Stomach (tissue), 9 donors: Measurements from ENCODE around the gene TBX6. TPM values are rescaled to one million over a fixed set of nuclear protein-coding genes. Genes with fewer than 3 reads are reported as not detected.

ENCODE experiments used
- DNase-seq, 2 donors: peaks; one replicate each; pipeline versions ENCODE4 v3.0.0 to v3.0.0-alpha.2; 2013 to 2019
- H3K27ac ChIP-seq, 5 donors: fragments of 200-600 bp in 4 of 5; sonication (generic) in 4 of 5; one replicate each; pipeline ENCODE4 v1.5.1; 2013 to 2019; ENCODE audit warnings: mild to moderate bottlenecking in 1 of 5, moderate library complexity in 1 of 5
- H3K27me3 ChIP-seq, 3 donors: fragments of 200-600 bp; sonication (generic); one replicate each; pipeline ENCODE4 v1.5.1; 2017 to 2019; ENCODE audit warnings: mixed run types in 1 of 3
- H3K36me3 ChIP-seq, 4 donors: fragments of 200-600 bp; sonication (generic); 1 replicate in 3 of 4; 2 replicates in 1 of 4; pipeline ENCODE4 v1.5.1; 2016 to 2019
- H3K4me1 ChIP-seq, 4 donors: fragments of 200-600 bp; sonication (generic); one replicate each; pipeline ENCODE4 v1.5.1; 2016 to 2019
- H3K4me3 ChIP-seq, 4 donors: fragments of 200-600 bp; sonication (generic) in 3 of 4; one replicate each; pipeline ENCODE4 v1.5.1; 2016 to 2019; ENCODE audit warnings: mild to moderate bottlenecking in 1 of 4
- H3K9me3 ChIP-seq, 4 donors: fragments of 200-600 bp; sonication (generic); one replicate each; pipeline ENCODE4 v1.5.1; 2016 to 2019
- EP300 ChIP-seq: sonication (generic); formaldehyde crosslinking; IDR thresholded peaks from one replicate; pipeline ENCODE4 v1.6.1; 2017; ENCODE audit warnings: antibody characterized with exemption
- POLR2A ChIP-seq, 4 donors: fragments of 450-650 bp; IDR thresholded peaks; one replicate each; pipeline ENCODE4 v1.6.1; 2016; ENCODE audit warnings: antibody characterized with exemption in 4 of 4, control low read depth in 2 of 4, mild to moderate bottlenecking in 1 of 4, moderate library complexity in 1 of 4
- POLR2AphosphoS5 ChIP-seq, 3 donors: sonication (generic); formaldehyde crosslinking; IDR thresholded peaks; one replicate each; pipeline ENCODE4 v1.6.1; 2016; ENCODE audit warnings: antibody characterized with exemption in 3 of 3
- whole genome bisulfite sequencing, 5 donors: extraction: QIAGEN DNeasy Blood & Tissue Kit in 3 of 5; methylation state at CpG; one replicate each; pipeline versions ENCODE4 v1.1.5 to v1.1.7; 2013 to 2018; 5-methylcytosine and 5-hydroxymethylcytosine counted together
- intact Hi-C: fragments of 100-400 bp; cut with DNase I; formaldehyde crosslinking; loops from one replicate; pipeline ENCODE4 v1.15.1; 2023; ENCODE audit warnings: low total_unique reads
- polyA plus RNA-seq, 3 donors: library from polyadenylated mRNA; stranded (reverse); fragments of 200-250 nt; gene quantifications; one replicate each; pipeline ENCODE4 v1.2.3, GENCODE V29; 2013
- total RNA-seq, 5 donors: library from RNA; depleted of rRNA; stranded (reverse); fragments of >200 nt; gene quantifications; one replicate each; pipeline versions ENCODE4 v1.1.0 to v1.2.3, GENCODE V29; 2014 to 2016
- TF ChIP-seq, protein P1 (sequence below), 7 experiments: fragments of 450-650 bp in 4 of 7; fragments of 200-600 bp in 3 of 7; sonication (generic) in 3 of 7; IDR thresholded peaks; one replicate each; pipeline ENCODE4 v1.5.1; 2016 to 2019; ENCODE audit warnings: antibody characterized with exemption in 7 of 7, control low read depth in 2 of 7, mild to moderate bottlenecking in 1 of 7
- donor health status: healthy with polysubstance abuse.
- donor health status: Bipolar disorder and iron deficiency.
- donor health status: healthy.

TBX6 gene
- total and polyA plus RNA-seq, 8 donors, result 1.1 to 25.0 (median 2.5) TPM; not detected in 3

DNA sequence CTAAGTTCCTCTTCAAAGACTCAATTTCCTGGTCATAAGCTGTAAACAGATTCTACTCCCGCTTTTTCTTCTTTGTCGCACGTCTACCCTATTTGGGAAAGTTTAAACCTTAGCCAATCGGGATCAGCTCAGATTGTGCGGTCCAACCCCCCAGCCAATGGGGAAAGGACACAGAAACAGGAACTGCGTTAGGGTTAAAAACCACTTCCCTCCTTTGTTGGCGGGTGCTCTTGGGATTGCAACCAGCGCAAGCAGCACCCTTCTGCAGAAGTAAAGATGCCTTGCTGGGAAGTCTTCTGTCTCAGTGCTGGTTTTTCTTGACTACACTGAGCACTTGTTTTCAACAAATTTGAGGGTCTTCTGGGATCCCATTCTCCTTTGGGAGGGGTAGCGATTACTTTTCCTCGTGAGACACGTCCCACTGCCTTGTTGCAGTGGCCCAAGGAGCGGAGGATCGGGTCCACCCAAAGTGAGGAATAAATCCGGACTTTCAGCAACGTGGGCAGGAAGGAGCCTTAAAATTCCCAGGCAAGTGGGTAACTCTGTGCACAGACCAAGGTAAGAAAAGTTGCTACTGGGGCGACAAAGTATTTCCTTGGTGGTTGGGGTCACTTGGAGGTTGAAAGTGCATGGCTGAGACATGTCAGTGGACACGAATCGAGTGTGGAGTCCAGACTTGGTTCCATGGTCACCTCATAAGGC lies 5.3 kb upstream of the TBX6 start:
- WGBS, 5 donors, result 95 to 96% (median 95%) methylated on average over 18 of the region's 18 CpGs
- peak in 1 of 2 donors; percentile 37 for DNase-seq
- H3K27me3 ChIP-seq, result no peaks in the 10 kb centered on the region
- H3K36me3 ChIP-seq, result peaks cover 5 to 21% (median 15%) of the 10 kb centered on the region in 4 donors
- peaks cover 0 to 22% (median 12%) of the 10 kb centered on the region in 4 donors for H3K9me3 ChIP-seq
- H3K4me3 ChIP-seq, result peak overlapping the region; percentile 63 to 89 (median 80)
- peak overlapping the region; percentile 90 to 99 (median 93) for H3K27ac ChIP-seq
- intact Hi-C loops, result no loop called here
- TF ChIP-seq POLR2A (IDR thresholded peaks at IDR 0.05) (no peak), POLR2AphosphoS5 (IDR thresholded peaks at IDR 0.05) (no peak), EP300 (no peak)
- TF ChIP-seq, protein P1, sequence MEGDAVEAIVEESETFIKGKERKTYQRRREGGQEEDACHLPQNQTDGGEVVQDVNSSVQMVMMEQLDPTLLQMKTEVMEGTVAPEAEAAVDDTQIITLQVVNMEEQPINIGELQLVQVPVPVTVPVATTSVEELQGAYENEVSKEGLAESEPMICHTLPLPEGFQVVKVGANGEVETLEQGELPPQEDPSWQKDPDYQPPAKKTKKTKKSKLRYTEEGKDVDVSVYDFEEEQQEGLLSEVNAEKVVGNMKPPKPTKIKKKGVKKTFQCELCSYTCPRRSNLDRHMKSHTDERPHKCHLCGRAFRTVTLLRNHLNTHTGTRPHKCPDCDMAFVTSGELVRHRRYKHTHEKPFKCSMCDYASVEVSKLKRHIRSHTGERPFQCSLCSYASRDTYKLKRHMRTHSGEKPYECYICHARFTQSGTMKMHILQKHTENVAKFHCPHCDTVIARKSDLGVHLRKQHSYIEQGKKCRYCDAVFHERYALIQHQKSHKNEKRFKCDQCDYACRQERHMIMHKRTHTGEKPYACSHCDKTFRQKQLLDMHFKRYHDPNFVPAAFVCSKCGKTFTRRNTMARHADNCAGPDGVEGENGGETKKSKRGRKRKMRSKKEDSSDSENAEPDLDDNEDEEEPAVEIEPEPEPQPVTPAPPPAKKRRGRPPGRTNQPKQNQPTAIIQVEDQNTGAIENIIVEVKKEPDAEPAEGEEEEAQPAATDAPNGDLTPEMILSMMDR (IDR thresholded peaks at IDR 0.05), result no peak
- peaks cover 30 to 42% (median 41%) of the 10 kb centered on the region in 4 donors for H3K4me1 ChIP-seq

DNA sequence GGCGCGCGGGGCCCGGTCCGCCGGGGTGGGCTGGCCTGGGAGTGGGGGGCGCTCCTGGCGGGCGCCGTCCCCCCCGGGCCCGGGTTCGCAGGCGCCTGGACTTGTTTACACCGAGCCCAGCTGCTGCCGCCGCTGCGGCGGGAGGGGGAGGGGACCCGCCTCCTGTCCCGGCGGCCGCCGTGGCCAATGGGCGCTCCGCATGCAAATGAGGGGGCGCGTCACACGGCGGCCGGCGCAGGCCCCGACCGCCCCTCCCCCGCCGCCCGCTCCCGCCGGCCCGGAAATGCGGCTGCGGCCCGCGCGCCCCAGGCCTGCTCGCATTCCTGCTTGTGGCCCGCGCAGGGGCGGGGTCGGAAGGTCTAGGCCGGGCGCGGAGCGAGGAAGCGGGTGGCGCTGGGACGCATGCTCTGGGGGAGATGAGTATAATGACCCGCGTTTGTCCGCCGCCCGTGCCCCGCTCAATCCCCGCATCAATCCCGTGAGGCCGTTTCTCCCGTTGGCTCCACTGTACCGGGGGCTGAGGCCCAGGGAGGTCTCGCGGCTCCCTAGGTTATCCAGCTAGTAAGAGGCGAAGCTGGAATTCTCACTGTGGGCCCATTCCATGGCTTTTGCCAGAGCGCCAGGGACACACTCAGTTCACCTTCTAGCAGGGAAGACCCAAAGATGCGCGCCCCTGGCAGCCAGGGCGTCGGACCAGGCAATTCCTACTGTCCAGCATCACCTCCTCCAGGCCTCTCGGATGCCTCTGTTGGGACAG lies 4.6 kb upstream of the TBX6 start, which contains the start of gene YPEL3:
TSS of gene YPEL3 (minus strand) at position 109 of the 757 bp plus-strand sequence. CDS start 731 bp downstream, outside the sequence.
- peaks cover 35 to 48% (median 47%) of the 10 kb centered on the region in 4 donors for H3K4me1 ChIP-seq
- TF ChIP-seq, protein P1 (IDR thresholded peaks at IDR 0.05), result no peak
- TF ChIP-seq POLR2AphosphoS5 (IDR thresholded peaks at IDR 0.05), result peak; percentile 48 to 71 (median 66)
- no peaks in the 10 kb centered on the region for H3K27me3 ChIP-seq
- peaks cover 5 to 21% (median 15%) of the 10 kb centered on the region in 4 donors for H3K36me3 ChIP-seq
- DNase-seq, result peak; percentile 96 to 98
- peak within 1 kb of the TSS; percentile 63 to 89 (median 80) for H3K4me3 ChIP-seq
- H3K9me3 ChIP-seq, result peaks cover 0 to 22% (median 12%) of the 10 kb centered on the region in 4 donors
- peak within 1 kb of the TSS; percentile 90 to 99 (median 94) for H3K27ac ChIP-seq
- intact Hi-C loops, result no loop called here
- WGBS, 5 donors, result 8 to 23% (median 11%) methylated on average over 29 to 76 of the region's 77 CpGs

DNA sequence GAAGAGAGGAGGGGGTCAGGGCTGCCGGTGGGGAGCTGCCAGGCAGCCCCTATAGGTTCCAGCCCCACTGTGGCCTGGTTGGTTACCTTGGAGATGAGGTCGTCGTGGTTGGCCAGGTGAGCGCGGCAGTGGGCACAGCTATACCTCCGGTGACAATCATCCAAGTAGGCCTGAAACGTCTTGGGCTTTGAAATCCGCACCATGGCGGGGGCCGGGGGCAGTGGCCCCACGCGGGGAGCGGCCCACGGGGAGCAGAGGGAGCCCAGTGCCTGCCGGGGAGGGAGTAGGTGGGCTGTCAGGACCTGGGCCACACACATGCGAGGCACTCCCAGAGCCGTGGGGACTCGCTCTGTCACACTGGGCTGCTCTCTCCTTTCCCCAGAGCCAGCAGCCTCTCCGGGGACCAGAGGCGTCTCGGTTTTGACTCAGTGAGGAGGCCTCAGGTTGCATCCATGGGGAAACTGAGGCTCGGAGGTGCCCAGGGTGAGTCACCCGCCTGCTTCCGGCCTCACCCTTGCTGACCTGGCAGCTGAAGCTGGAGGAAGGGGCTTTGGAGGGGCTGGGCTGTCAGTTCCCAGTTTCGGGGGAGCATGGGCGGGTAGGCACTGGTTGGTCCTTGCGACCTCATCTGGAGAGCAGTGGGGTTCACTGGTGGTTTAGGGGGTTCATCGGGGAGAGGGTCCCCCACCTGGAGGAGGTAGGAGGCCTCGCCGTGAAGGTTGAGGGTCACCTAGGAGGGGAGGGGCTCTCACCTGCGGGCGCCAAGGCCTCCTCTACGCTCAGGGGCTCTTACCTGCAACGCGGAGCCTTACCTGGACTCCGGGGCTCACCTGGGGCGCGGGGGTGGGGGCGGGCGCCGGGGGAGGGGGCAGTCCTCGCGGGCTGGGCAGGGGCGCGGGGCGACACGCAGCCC lies 3.7 kb upstream of the TBX6 start:
- intact Hi-C loops, result no loop called here
- WGBS, 5 donors, result 7 to 19% (median 9%) methylated on average over 22 to 47 of the region's 47 CpGs
- Histone ChIP-seq H3K27ac (peak overlapping the region; percentile 90 to 99 (median 94)), H3K36me3 (peaks cover 5 to 21% (median 15%) of the 10 kb centered on the region in 4 donors), H3K4me1 (peaks cover 40 to 56% (median 54%) of the 10 kb centered on the region in 4 donors), H3K9me3 (peaks cover 0 to 22% (median 12%) of the 10 kb centered on the region in 4 donors), H3K4me3 (peak overlapping the region; percentile 63 to 89 (median 80)), H3K27me3 (no peaks in the 10 kb centered on the region)
- TF ChIP-seq EP300, result no peak
- TF ChIP-seq, protein P1 (IDR thresholded peaks at IDR 0.05), result no peak
- DNase-seq, result peak in 1 of 2 donors; percentile 50
